Heart left ventricle (tissue), 16 donors: ENCODE data around the gene C1orf141. TPM values are rescaled to one million over a fixed set of nuclear protein-coding genes. Genes with fewer than 3 reads are reported as not detected.

ENCODE experiments used
- ATAC-seq, 4 donors: fragments of 200-7000 bp; cut with Tn5 transposase; one replicate each; pipeline ENCODE4 v1.9.1; 2020 to 2022; ENCODE audit warnings: moderate library complexity in 4 of 4, mild to moderate bottlenecking in 3 of 4, moderate number of reproducible peaks in 1 of 4
- DNase-seq, 5 donors: peaks; one replicate each; pipeline ENCODE4 v3.0.0-alpha.2; 2020
- H3K27ac ChIP-seq, 12 donors: fragments of 200-600 bp; sonication (generic) in 4 of 12; one replicate each; pipeline versions ENCODE4 v1.5.0 to v1.8.0; 2016 to 2022; ENCODE audit warnings: mild to moderate bottlenecking in 2 of 12
- H3K27me3 ChIP-seq, 9 donors: fragments of 200-600 bp; sonication (generic) in 2 of 9; one replicate each; pipeline versions ENCODE4 v1.5.1 to v1.8.0; 2016 to 2022; ENCODE audit warnings: mild to moderate bottlenecking in 3 of 9
- H3K36me3 ChIP-seq, 9 donors: fragments of 200-600 bp; sonication (generic) in 2 of 9; one replicate each; pipeline versions ENCODE4 v1.5.0 to v1.8.0; 2018 to 2022; ENCODE audit warnings: mild to moderate bottlenecking in 2 of 9
- H3K4me1 ChIP-seq, 12 donors: fragments of 200-600 bp; sonication (generic) in 4 of 12; one replicate each; pipeline versions ENCODE4 v1.5.0 to v1.8.0; 2016 to 2022; ENCODE audit warnings: mild to moderate bottlenecking in 3 of 12
- H3K4me3 ChIP-seq, 12 donors: fragments of 200-600 bp; sonication (generic) in 4 of 12; one replicate each; pipeline versions ENCODE4 v1.5.0 to v1.8.0; 2017 to 2022; ENCODE audit warnings: mild to moderate bottlenecking in 9 of 12, moderate library complexity in 4 of 12
- H3K9me3 ChIP-seq, 12 donors: fragments of 200-600 bp; sonication (generic) in 4 of 12; one replicate each; pipeline versions ENCODE4 v1.5.0 to v1.8.0; 2016 to 2022; ENCODE audit warnings: mild to moderate bottlenecking in 1 of 12
- CTCF ChIP-seq, 12 donors: fragments of 200-600 bp; sonication (generic) in 4 of 12; IDR thresholded peaks; one replicate each; pipeline versions ENCODE4 v1.5.0 to v1.8.0; 2018 to 2022; ENCODE audit warnings: antibody characterized with exemption in 12 of 12, mild to moderate bottlenecking in 5 of 12
- POLR2A ChIP-seq, 2 donors: fragments of 450-650 bp; IDR thresholded peaks; one replicate each; pipeline ENCODE4 v1.6.1; 2017; ENCODE audit warnings: antibody characterized with exemption in 2 of 2, mild to moderate bottlenecking in 2 of 2, moderate library complexity in 2 of 2
- WGBS, 4 donors: extraction: QIAGEN DNeasy Blood & Tissue Kit in 2 of 4; methylation state at CpG; one replicate each; pipeline versions ENCODE4 v1.1.5 to v1.1.7; 2013 to 2018; 5-methylcytosine and 5-hydroxymethylcytosine counted together
- intact Hi-C, 10 donors: fragments of 100-400 bp; cut with DNase I; formaldehyde crosslinking; loops; one replicate each; pipeline versions ENCODE4 v1.11.1 to v1.14.2; 2022
- polyA plus RNA-seq, 2 donors: library from polyadenylated mRNA; stranded (reverse); fragments of 200-250 nt; gene quantifications; one replicate each; pipeline ENCODE4 v1.2.3, GENCODE V29; 2013
- total RNA-seq, 9 donors: library from RNA; depleted of rRNA in 2 of 9; stranded (reverse); fragments of >200 nt in 2 of 9; fragmentation: NEBNext Ultra II Directional in 3 of 9; extraction: Animal tissue kit (Norgen Biotek cat#: 25700) in 3 of 9; gene quantifications; one replicate each; pipeline versions ENCODE4 v1.1.0 to v1.2.4, GENCODE V29; 2016 to 2023
- donor health status: ischemic (EF 13 %, LVEDD 7.1; RV severe dilation, severe dysfunction).
- donor health status: healthy with polysubstance abuse.
- donor health status: DM: no; HTN: yes; CAD: no.
- donor health status: DM: no; HTN: no; CAD: no.
- donor health status: ischemic (EF 25% LVEDD 6.9; RV normal size, moderate dysfunction).
- donor health status: ischemic (EF 25% LVEDD 5.7; RV mildly dilated, moderate dysfunction).
- donor health status: healthy.
- donor health status: DM: yes; HTN: yes; CAD: no.
- donor health status: ischemic (EF 35%, LVEDD 5.7; RV mildly dilated, moderate dysfunction).
- donor health status: nonischemic (EF 11% LVEDD 7.7; RV severe dilation, severe dysfunction).
- donor health status: DM: yes; HTN: yes; CAD: no.
- donor health status: PGD.
- donor health status: ischemic (EF 29% LVEDD 5.4; RV normal size, mild dysfunction).
- donor health status: nonischemic (EF 23%, LVEDD 6.1; RV moderate dilation, normal function).

C1orf141 gene
- total and polyA plus RNA-seq, 11 donors = not detected

GRCh38 chr1:67171978-67172377 lies 37.2 kb upstream of the C1orf141 start:
- H3K27me3 ChIP-seq = no peaks in the 10 kb centered on the region
- no peaks in the 10 kb centered on the region for H3K9me3 ChIP-seq
- peaks cover 0 to 5% (median 0%) of the 10 kb centered on the region in 12 donors for H3K4me1 ChIP-seq
- WGBS, 4 donors = 82 to 96% (median 85%) methylated on average over 1 of the region's 1 CpG
- intact Hi-C loops = no loop called here
- H3K27ac ChIP-seq = no peak overlapping the region
- no peak for DNase-seq
- H3K4me3 ChIP-seq = no peak overlapping the region
- no peak for TF ChIP-seq POLR2A (IDR thresholded peaks at IDR 0.05)
- TF ChIP-seq CTCF (IDR thresholded peaks at IDR 0.05) = no peak
- no peaks in the 10 kb centered on the region for H3K36me3 ChIP-seq
- no peak for ATAC-seq

DNA sequence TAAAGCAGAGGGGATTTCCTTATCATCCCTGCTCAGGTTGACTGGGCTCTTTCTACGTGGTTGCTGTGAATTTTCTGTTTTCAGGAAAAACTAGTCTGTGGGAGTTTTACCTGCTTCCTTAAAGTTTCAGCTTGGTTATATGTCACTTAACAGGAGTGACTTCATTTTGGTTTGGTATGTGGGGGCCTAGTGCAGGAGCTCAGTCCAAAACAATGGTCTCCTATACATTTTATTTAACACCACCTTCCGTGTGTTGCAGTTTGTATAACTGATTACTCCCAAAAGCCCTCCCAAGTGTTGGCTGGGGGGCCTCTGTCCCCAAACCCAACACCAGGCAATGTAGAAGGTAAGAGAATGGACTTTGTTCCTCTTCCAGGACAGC lies 36.8 kb upstream of the C1orf141 start:
- Histone ChIP-seq H3K27me3 (no peaks in the 10 kb centered on the region), H3K4me1 (peaks cover 0 to 5% (median 0%) of the 10 kb centered on the region in 12 donors), H3K9me3 (no peaks in the 10 kb centered on the region), H3K36me3 (no peaks in the 10 kb centered on the region), H3K27ac (no peak overlapping the region), H3K4me3 (no peak overlapping the region)
- WGBS, 4 donors = 68 to 83% (median 73%) methylated on average over 2 of the region's 2 CpGs
- TF ChIP-seq CTCF (IDR thresholded peaks at IDR 0.05) = no peak
- no peak for ATAC-seq
- DNase-seq = no peak
- intact Hi-C loops = no loop called here

DNA sequence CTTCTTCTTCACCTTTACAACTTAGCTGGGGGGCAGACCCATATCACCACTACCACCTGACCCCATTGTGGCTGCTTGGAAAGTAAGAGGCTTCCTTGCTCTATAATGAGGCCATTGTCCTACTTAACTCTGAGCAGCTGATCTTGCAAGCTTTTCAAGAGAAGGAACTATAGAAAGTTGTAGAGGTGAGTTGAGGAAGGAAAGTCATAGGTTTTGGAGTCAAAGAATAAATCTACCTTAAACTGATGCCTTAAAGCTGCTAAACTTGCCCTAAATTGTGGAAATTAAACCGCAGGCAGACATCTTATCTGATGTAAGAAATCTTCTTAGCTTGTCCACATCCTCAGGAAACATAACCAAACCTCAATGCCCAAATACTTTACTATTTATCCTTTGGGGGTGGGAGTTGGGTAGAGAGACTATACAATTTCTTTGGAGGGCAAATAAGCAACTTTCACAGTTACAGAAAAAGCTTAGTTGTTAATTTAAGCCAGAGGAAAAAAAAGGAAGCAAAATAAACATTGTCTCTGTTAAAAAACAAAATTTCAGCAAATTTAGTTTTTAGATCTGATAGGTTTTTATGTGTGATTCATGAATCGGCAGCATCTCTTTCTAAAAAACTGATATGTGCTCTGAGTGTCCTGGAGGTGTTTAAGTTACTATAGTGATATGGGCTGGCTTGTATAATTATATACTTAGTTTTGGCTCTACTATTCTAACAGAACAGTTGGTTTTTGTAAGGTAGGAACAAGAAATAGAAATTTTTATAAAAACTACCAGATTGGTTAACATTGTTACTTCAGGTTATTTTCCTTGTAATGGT lies 36.2 kb upstream of the C1orf141 start:
- H3K4me1 ChIP-seq = peaks cover 0 to 5% (median 0%) of the 10 kb centered on the region in 12 donors
- WGBS, 4 donors = 69 to 78% (median 75%) methylated on average over 2 of the region's 2 CpGs
- no peak for DNase-seq
- TF ChIP-seq POLR2A (IDR thresholded peaks at IDR 0.05) = no peak
- no peak for TF ChIP-seq CTCF (IDR thresholded peaks at IDR 0.05)
- no peak overlapping the region for H3K4me3 ChIP-seq
- ATAC-seq = no peak
- no peak overlapping the region for H3K27ac ChIP-seq
- intact Hi-C loops = no loop called here
- H3K36me3 ChIP-seq = no peaks in the 10 kb centered on the region
- H3K9me3 ChIP-seq = no peaks in the 10 kb centered on the region
- no peaks in the 10 kb centered on the region for H3K27me3 ChIP-seq

GRCh38 chr1:67169932-67170331 lies 35.2 kb upstream of the C1orf141 start:
- H3K36me3 ChIP-seq = no peaks in the 10 kb centered on the region
- ATAC-seq (no peak), DNase-seq (no peak)
- H3K9me3 ChIP-seq = peaks cover 0 to 2% (median 0%) of the 10 kb centered on the region in 12 donors
- H3K4me3 ChIP-seq = no peak overlapping the region
- H3K27me3 ChIP-seq = no peaks in the 10 kb centered on the region
- intact Hi-C loops = no loop called here
- H3K27ac ChIP-seq = no peak overlapping the region
- 86 to 92% (median 88%) methylated on average over 3 of the region's 3 CpGs for WGBS, 4 donors
- TF ChIP-seq CTCF (IDR thresholded peaks at IDR 0.05) = no peak
- TF ChIP-seq POLR2A (IDR thresholded peaks at IDR 0.05) = no peak
- peaks cover 0 to 5% (median 0%) of the 10 kb centered on the region in 12 donors for H3K4me1 ChIP-seq
